Measurements from ENCODE around the gene CSNK1A1L. TPM values are rescaled to one million over a fixed set of nuclear protein-coding genes. Genes with fewer than 3 reads are reported as not detected.
"Not testable (repeated sequence)": the region's sequence is repeated elsewhere in the genome, so short reads cannot be mapped to it uniquely, and the experiment has no call there.

Gene CSNK1A1L
- total and polyA plus RNA-seq, 2 donors (not counting 1 experiment from before 2014, with no cell fraction given) = not detected

GRCh38 chr13:37065890-37066526 is 39.5 kb downstream of the CSNK1A1L start:
- H2AFZ ChIP-seq (ENCODE audit: low read length) = no peak overlapping the region
- H3K4me2 ChIP-seq (ENCODE audit: extremely low read depth, insufficient read depth, low read length) = no peak overlapping the region
- no peak overlapping the region for H3K4me3 ChIP-seq (replicated peaks in 1 of 4; ENCODE audit: control extremely low read depth in 1 of 4, insufficient read depth in 1 of 4, low read depth in 3 of 4, low read length in 4 of 4)
- H4K20me1 ChIP-seq (ENCODE audit: control insufficient read depth, extremely low read depth, insufficient read depth, low read length) = no peaks in the 10 kb centered on the region
- no peaks in the 10 kb centered on the region for H3K79me2 ChIP-seq (ENCODE audit: control insufficient read depth, insufficient read depth, low read length)
- H3K36me3 ChIP-seq (ENCODE audit: control insufficient read depth, insufficient read depth, low read length) = no peaks in the 10 kb centered on the region
- no peaks in the 10 kb centered on the region for H3K27me3 ChIP-seq (ENCODE audit: control insufficient read depth, insufficient read depth, low read length)
- no peak overlapping the region for H3K9ac ChIP-seq (ENCODE audit: insufficient read depth, low read length)
- TF ChIP-seq EZH2 (IDR thresholded peaks at IDR 0.05; ENCODE audit: low read length, missing control alignments) (no peak), CTCF (conservative IDR thresholded peaks at IDR 0.05 in 1 of 2, IDR thresholded peaks at IDR 0.05 in 1 of 2; ENCODE audit: low read depth in 1 of 2, low read length in 2 of 2) (no peak)
- no peak overlapping the region for H3K27ac ChIP-seq (ENCODE audit: insufficient read depth, low read length)
- no peaks in the 10 kb centered on the region for H3K9me3 ChIP-seq (ENCODE audit: control insufficient read depth, insufficient read depth, low read depth, low read length)
- DNase-seq (ENCODE audit: low read depth in 2 of 2) = no peak
- H3K4me1 ChIP-seq (ENCODE audit: control insufficient read depth, extremely low read depth, insufficient read depth, low read length) = no peaks in the 10 kb centered on the region

DNA sequence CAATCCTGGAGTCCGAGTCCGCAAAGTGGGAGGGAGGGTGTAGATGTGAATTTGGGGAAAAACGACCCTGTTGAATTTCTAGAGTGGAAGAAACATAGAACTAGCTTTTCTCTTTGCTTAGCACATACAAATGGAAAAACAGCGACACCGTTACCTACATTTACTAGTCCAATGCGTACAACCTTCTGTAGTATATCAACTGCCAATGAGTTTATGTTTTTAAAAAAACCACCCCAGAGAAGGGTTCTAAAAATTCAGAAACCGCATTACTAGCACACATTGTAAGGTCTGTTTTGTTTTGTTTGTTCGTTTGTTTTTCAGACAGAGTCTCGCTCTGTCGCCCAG is 45.6 kb downstream of the CSNK1A1L start:
- Histone ChIP-seq H3K4me2 (ENCODE audit: extremely low read depth, insufficient read depth, low read length) (peak overlapping the region; percentile 87), H3K79me2 (ENCODE audit: control insufficient read depth, insufficient read depth, low read length) (peaks cover 31% of the 10 kb centered on the region), H3K4me3 (replicated peaks in 1 of 4; ENCODE audit: control extremely low read depth in 1 of 4, insufficient read depth in 1 of 4, low read depth in 3 of 4, low read length in 4 of 4) (peak overlapping the region; percentile 56 to 98 (median 91)), H4K20me1 (ENCODE audit: control insufficient read depth, extremely low read depth, insufficient read depth, low read length) (no peaks in the 10 kb centered on the region), H3K4me1 (ENCODE audit: control insufficient read depth, extremely low read depth, insufficient read depth, low read length) (no peaks in the 10 kb centered on the region), H3K9me3 (ENCODE audit: control insufficient read depth, insufficient read depth, low read depth, low read length) (no peaks in the 10 kb centered on the region), H3K36me3 (ENCODE audit: control insufficient read depth, insufficient read depth, low read length) (no peaks in the 10 kb centered on the region), H2AFZ (ENCODE audit: low read length) (peak overlapping the region; percentile 94), H3K27me3 (ENCODE audit: control insufficient read depth, insufficient read depth, low read length) (no peaks in the 10 kb centered on the region), H3K27ac (ENCODE audit: insufficient read depth, low read length) (peak overlapping the region; percentile 96), H3K9ac (ENCODE audit: insufficient read depth, low read length) (no peak overlapping the region)
- DNase-seq (ENCODE audit: low read depth in 2 of 2) = no peak
- TF ChIP-seq CTCF (conservative IDR thresholded peaks at IDR 0.05 in 1 of 2, IDR thresholded peaks at IDR 0.05 in 1 of 2; ENCODE audit: low read depth in 1 of 2, low read length in 2 of 2) (no peak), EZH2 (IDR thresholded peaks at IDR 0.05; ENCODE audit: low read length, missing control alignments) (no peak)

GRCh38 chr13:37058910-37059847 is 46.3 kb downstream of the CSNK1A1L start, which contains the start of gene SUPT20H:
Gene SUPT20H (minus strand): TSS chr13:37059688. CDS start chr13:37051490, 8,198 bp downstream.
- peak within 1 kb of the TSS; percentile 96 for H3K27ac ChIP-seq (ENCODE audit: insufficient read depth, low read length)
- H3K36me3 ChIP-seq (ENCODE audit: control insufficient read depth, insufficient read depth, low read length) = no peaks in the 10 kb centered on the region
- DNase-seq (ENCODE audit: low read depth in 2 of 2) = peak; percentile 88 to 92
- H3K79me2 ChIP-seq (ENCODE audit: control insufficient read depth, insufficient read depth, low read length) = peaks cover 31% of the 10 kb centered on the region
- no peak for TF ChIP-seq CTCF (conservative IDR thresholded peaks at IDR 0.05 in 1 of 2, IDR thresholded peaks at IDR 0.05 in 1 of 2; ENCODE audit: low read depth in 1 of 2, low read length in 2 of 2)
- no peak for TF ChIP-seq EZH2 (IDR thresholded peaks at IDR 0.05; ENCODE audit: low read length, missing control alignments)
- H4K20me1 ChIP-seq (ENCODE audit: control insufficient read depth, extremely low read depth, insufficient read depth, low read length) = no peaks in the 10 kb centered on the region
- H3K4me2 ChIP-seq (ENCODE audit: extremely low read depth, insufficient read depth, low read length) = peak within 1 kb of the TSS; percentile 87
- H3K9me3 ChIP-seq (ENCODE audit: control insufficient read depth, insufficient read depth, low read depth, low read length) = no peaks in the 10 kb centered on the region
- H3K9ac ChIP-seq (ENCODE audit: insufficient read depth, low read length) = peak within 1 kb of the TSS; percentile 94
- H3K4me3 ChIP-seq (replicated peaks in 1 of 4; ENCODE audit: control extremely low read depth in 1 of 4, insufficient read depth in 1 of 4, low read depth in 3 of 4, low read length in 4 of 4) = peak within 1 kb of the TSS; percentile 91 to 98 (median 97)
- peak within 1 kb of the TSS; percentile 94 for H2AFZ ChIP-seq (ENCODE audit: low read length)
- H3K27me3 ChIP-seq (ENCODE audit: control insufficient read depth, insufficient read depth, low read length) = no peaks in the 10 kb centered on the region
- H3K4me1 ChIP-seq (ENCODE audit: control insufficient read depth, extremely low read depth, insufficient read depth, low read length) = no peaks in the 10 kb centered on the region

DNA sequence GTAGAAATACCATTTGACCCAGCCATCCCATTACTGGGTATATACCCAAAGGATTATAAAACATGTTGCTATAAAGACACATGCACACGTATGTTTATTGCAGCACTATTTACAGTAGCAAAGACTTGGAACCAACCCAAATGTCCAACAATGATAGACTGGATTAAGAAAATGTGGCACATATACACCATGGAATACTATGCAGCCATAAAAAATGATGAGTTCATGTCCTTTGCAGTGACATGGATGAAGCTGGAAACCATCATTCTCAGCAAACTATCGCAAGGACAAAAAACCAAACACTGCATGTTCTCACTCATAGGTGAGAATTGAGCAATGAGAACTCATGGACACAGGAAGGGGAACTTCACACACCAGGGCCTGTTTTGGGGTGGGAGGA is 49.2 kb downstream of the CSNK1A1L start:
- not testable (repeated sequence) for H2AFZ ChIP-seq (ENCODE audit: low read length); H3K27ac ChIP-seq (ENCODE audit: insufficient read depth, low read length); H3K27me3 ChIP-seq (ENCODE audit: control insufficient read depth, insufficient read depth, low read length); H3K9ac ChIP-seq (ENCODE audit: insufficient read depth, low read length); H3K36me3 ChIP-seq (ENCODE audit: control insufficient read depth, insufficient read depth, low read length); H3K4me3 ChIP-seq (replicated peaks in 1 of 4; ENCODE audit: control extremely low read depth in 1 of 4, insufficient read depth in 1 of 4, low read depth in 3 of 4, low read length in 4 of 4); H3K9me3 ChIP-seq (ENCODE audit: control insufficient read depth, insufficient read depth, low read depth, low read length); H3K4me1 ChIP-seq (ENCODE audit: control insufficient read depth, extremely low read depth, insufficient read depth, low read length); H4K20me1 ChIP-seq (ENCODE audit: control insufficient read depth, extremely low read depth, insufficient read depth, low read length); DNase-seq (ENCODE audit: low read depth in 2 of 2); H3K4me2 ChIP-seq (ENCODE audit: extremely low read depth, insufficient read depth, low read length)
- H3K79me2 ChIP-seq (ENCODE audit: control insufficient read depth, insufficient read depth, low read length) = peaks cover 50% of the 10 kb centered on the region
